A549 (cell line): ENCODE measurements around the gene MAPK12. TPM values are rescaled to one million over a fixed set of nuclear protein-coding genes. Genes with fewer than 3 reads are reported as not detected.

Experiments used
- ATAC-seq, 2 experiments: fragments of 200-7000 bp in 1 of 2; fragments of >200 bp in 1 of 2; cut with Nextera tagmentation in 1 of 2; cut with Tn5 transposase in 1 of 2; 3 replicates each; pipeline versions ENCODE4 v1.8.0 to v1.9.1; 2018 to 2020; ENCODE audit warnings: mild to moderate bottlenecking in 1 of 2, moderate library complexity in 1 of 2
- CTCF ChIA-PET: fragments of 300-600 bp; sonication (Branson Sonifier 250); formaldehyde crosslinking; extraction: SDS; loops from one replicate; lab custom pipeline; 2021; ENCODE audit warnings: antibody characterized with exemption, inconsistent platforms; lab: Yijun Ruan, JAX
- POLR2A ChIA-PET: fragments of 350-600 bp; formaldehyde crosslinking; extraction: SDS; loops from one replicate; lab custom pipeline; 2021; ENCODE audit warnings: antibody characterized with exemption, inconsistent platforms; lab: Yijun Ruan, JAX
- DNase-seq, 2 experiments: peaks; one replicate each; pipeline versions ENCODE4 v3.0.0 to v3.0.0-alpha.2; 2011 to 2016; ENCODE audit warnings: low read depth in 1 of 2, low spot score in 1 of 2
- FAIRE-seq: peaks from 2 replicates; lab custom pipeline; 2011; peaks lifted over from hg19 to GRCh38; lab: Jason Lieb, UNC
- H3K27ac ChIP-seq, 2 experiments: fragments of >200 bp; sonication (Bioruptor Twin); formaldehyde crosslinking; 3 replicates each; pipeline ENCODE4 v1.5.1; 2016 to 2017
- H3K4me1 ChIP-seq: fragments of >200 bp; sonication (Bioruptor Twin); formaldehyde crosslinking; 3 replicates; pipeline ENCODE4 v1.6.1; 2016
- H3K4me2 ChIP-seq: fragments of >200 bp; sonication (Bioruptor Twin); formaldehyde crosslinking; 3 replicates; pipeline ENCODE4 v1.6.1; 2016
- H3K4me3 ChIP-seq: fragments of >200 bp; sonication (Bioruptor Twin); formaldehyde crosslinking; 3 replicates; pipeline ENCODE4 v1.5.1; 2016
- H3K9me3 ChIP-seq: fragments of >200 bp; sonication (Bioruptor Twin); formaldehyde crosslinking; 3 replicates; pipeline ENCODE4 v1.6.1; 2016
- ATOH8 ChIP-seq: fragments of 250-450 bp; sonication (Bioruptor Pico); IDR thresholded peaks from 2 replicates; pipeline ENCODE4 v1.5.0; 2020; ENCODE audit warnings: low read depth, mild to moderate bottlenecking, moderate library complexity
- BCL3 ChIP-seq: fragments of >200 bp; sonication (Bioruptor Twin); formaldehyde crosslinking; IDR thresholded peaks from 3 replicates; pipeline ENCODE4 v1.6.1; 2016
- CBX2 ChIP-seq: fragments of 200-600 bp; sonication (generic); IDR thresholded peaks from 2 replicates; pipeline ENCODE4 v1.6.1; 2016; ENCODE audit warnings: low read depth, mild to moderate bottlenecking, borderline replicate concordance
- CEBPB ChIP-seq, 2 experiments: fragments of >200 bp in 1 of 2; sonication (Bioruptor Twin) in 1 of 2; formaldehyde crosslinking in 1 of 2; IDR thresholded peaks; 2 replicates each; pipeline ENCODE4 v1.6.1; 2012 to 2016
- CHD2 ChIP-seq: fragments of 150-350 bp; IDR thresholded peaks from 2 replicates; pipeline ENCODE4 v1.6.1; 2014; ENCODE audit warnings: low read length; ENCODE audit not compliant: partially characterized antibody
- E2F6 ChIP-seq: IDR thresholded peaks from 2 replicates; pipeline ENCODE4 v1.6.1; 2012; ENCODE audit warnings: low read depth, borderline replicate concordance
- FOSB ChIP-seq: fragments of 250-450 bp; sonication (Bioruptor Pico); IDR thresholded peaks from 2 replicates; pipeline ENCODE4 v1.5.0; 2020; ENCODE audit warnings: mild to moderate bottlenecking, moderate library complexity
- FOXS1 ChIP-seq: fragments of 250-450 bp; sonication (Bioruptor Pico); IDR thresholded peaks from 2 replicates; pipeline ENCODE4 v1.5.0; 2020; ENCODE audit warnings: mild to moderate bottlenecking, moderate library complexity
- GATA3 ChIP-seq: IDR thresholded peaks from 2 replicates; pipeline ENCODE4 v1.6.1; 2012; ENCODE audit warnings: borderline replicate concordance
- HOXB13 ChIP-seq: fragments of 250-450 bp; sonication (Bioruptor Pico); IDR thresholded peaks from 2 replicates; pipeline ENCODE4 v1.5.0; 2020; ENCODE audit warnings: low read depth, mild to moderate bottlenecking, moderate library complexity
- JUNB ChIP-seq: fragments of >200 bp; sonication (Bioruptor Twin); formaldehyde crosslinking; IDR thresholded peaks from 2 replicates; pipeline ENCODE4 v1.6.1; 2016
- KDM1A ChIP-seq: fragments of 200-600 bp; sonication (generic); IDR thresholded peaks from 2 replicates; pipeline ENCODE4 v1.6.1; 2016; ENCODE audit warnings: low read depth, mild to moderate bottlenecking
- KDM5A ChIP-seq: fragments of 200-600 bp; sonication (generic); IDR thresholded peaks from 2 replicates; pipeline ENCODE4 v1.6.1; 2016; ENCODE audit warnings: antibody characterized with exemption, mild to moderate bottlenecking
- NPAS2 ChIP-seq: fragments of 250-450 bp; sonication (Bioruptor Pico); IDR thresholded peaks from 2 replicates; pipeline ENCODE4 v1.8.0; 2022; ENCODE audit warnings: mild to moderate bottlenecking, moderate library complexity, borderline replicate concordance
- POLR2A ChIP-seq: IDR thresholded peaks from 2 replicates; pipeline ENCODE4 v1.6.1; 2012; ENCODE audit warnings: mild to moderate bottlenecking, low read length
- POLR2AphosphoS2 ChIP-seq: conservative IDR thresholded peaks from 2 replicates; pipeline ENCODE4 v1.6.1; 2012; ENCODE audit warnings: low read length, improper control_type of control experiment, inconsistent platforms
- RARB ChIP-seq: fragments of 250-450 bp; sonication (Bioruptor Pico); IDR thresholded peaks from 2 replicates; pipeline ENCODE4 v1.8.0; 2021; ENCODE audit warnings: mild to moderate bottlenecking, moderate library complexity
- REST ChIP-seq: fragments of 200-600 bp; sonication (generic); IDR thresholded peaks from 2 replicates; pipeline ENCODE4 v1.6.1; 2016; ENCODE audit warnings: antibody characterized with exemption, mild to moderate bottlenecking, moderate library complexity
- SREBF2 ChIP-seq: fragments of 450-650 bp; IDR thresholded peaks from 2 replicates; pipeline ENCODE4 v1.6.1; 2014; ENCODE audit warnings: mild to moderate bottlenecking, moderate library complexity
- USF2 ChIP-seq: fragments of 450-650 bp; IDR thresholded peaks from 2 replicates; pipeline ENCODE4 v1.6.1; 2014; ENCODE audit warnings: antibody characterized with exemption
- ZFP36 ChIP-seq: fragments of 450-650 bp; IDR thresholded peaks from 2 replicates; pipeline ENCODE4 v1.6.1; 2014; ENCODE audit warnings: borderline replicate concordance; ENCODE audit not compliant: partially characterized antibody
- WGBS: methylation state at CpG from one replicate; pipeline ENCODE4 v1.1.6; 2017; ENCODE audit errors: missing lambda C conversion rate; 5-methylcytosine and 5-hydroxymethylcytosine counted together
- polyA plus RNA-seq, 4 experiments: library from polyadenylated mRNA; depleted of rRNA in 3 of 4; stranded (reverse); fragments of >200 nt; fragmentation: RNase III in 1 of 4; extraction: RNeasy Plus Mini Kit Qiagen cat#74134 plus additional on column Dnase treatment in 1 of 4; gene quantifications; 2 replicates in 3 of 4; 3 replicates in 1 of 4; pipeline ENCODE4 v1.2.3, GENCODE V29; 2011 to 2017
- TF ChIP-seq, protein P1 (sequence below): fragments of >200 bp; sonication (Bioruptor Twin); formaldehyde crosslinking; IDR thresholded peaks from 3 replicates; pipeline ENCODE4 v1.5.1; 2016
- TF ChIP-seq, protein P2 (sequence below): fragments of 250-450 bp; sonication (Bioruptor Pico); IDR thresholded peaks from 2 replicates; pipeline ENCODE4 v1.5.0; 2021; ENCODE audit warnings: mild to moderate bottlenecking, moderate library complexity, borderline replicate concordance

MAPK12 gene
- polyA plus RNA-seq, 2 of the 4 experiments (the other 2 are of a cell fraction): 12.5 to 25.8 TPM

- TF ChIP-seq POLR2AphosphoS2 (no peak), CHD2 (no peak), E2F6 (no peak), CBX2 (no peak), ZFP36 (no peak), KDM1A (no peak), SREBF2 (no peak), JUNB (no peak), USF2 (no peak), NPAS2 (CRISPR knock-in tag) (no peak), GATA3 (no peak), HOXB13 (no peak)
- TF ChIP-seq, protein P1, sequence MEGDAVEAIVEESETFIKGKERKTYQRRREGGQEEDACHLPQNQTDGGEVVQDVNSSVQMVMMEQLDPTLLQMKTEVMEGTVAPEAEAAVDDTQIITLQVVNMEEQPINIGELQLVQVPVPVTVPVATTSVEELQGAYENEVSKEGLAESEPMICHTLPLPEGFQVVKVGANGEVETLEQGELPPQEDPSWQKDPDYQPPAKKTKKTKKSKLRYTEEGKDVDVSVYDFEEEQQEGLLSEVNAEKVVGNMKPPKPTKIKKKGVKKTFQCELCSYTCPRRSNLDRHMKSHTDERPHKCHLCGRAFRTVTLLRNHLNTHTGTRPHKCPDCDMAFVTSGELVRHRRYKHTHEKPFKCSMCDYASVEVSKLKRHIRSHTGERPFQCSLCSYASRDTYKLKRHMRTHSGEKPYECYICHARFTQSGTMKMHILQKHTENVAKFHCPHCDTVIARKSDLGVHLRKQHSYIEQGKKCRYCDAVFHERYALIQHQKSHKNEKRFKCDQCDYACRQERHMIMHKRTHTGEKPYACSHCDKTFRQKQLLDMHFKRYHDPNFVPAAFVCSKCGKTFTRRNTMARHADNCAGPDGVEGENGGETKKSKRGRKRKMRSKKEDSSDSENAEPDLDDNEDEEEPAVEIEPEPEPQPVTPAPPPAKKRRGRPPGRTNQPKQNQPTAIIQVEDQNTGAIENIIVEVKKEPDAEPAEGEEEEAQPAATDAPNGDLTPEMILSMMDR: no peak
- TF ChIP-seq, protein P2, sequence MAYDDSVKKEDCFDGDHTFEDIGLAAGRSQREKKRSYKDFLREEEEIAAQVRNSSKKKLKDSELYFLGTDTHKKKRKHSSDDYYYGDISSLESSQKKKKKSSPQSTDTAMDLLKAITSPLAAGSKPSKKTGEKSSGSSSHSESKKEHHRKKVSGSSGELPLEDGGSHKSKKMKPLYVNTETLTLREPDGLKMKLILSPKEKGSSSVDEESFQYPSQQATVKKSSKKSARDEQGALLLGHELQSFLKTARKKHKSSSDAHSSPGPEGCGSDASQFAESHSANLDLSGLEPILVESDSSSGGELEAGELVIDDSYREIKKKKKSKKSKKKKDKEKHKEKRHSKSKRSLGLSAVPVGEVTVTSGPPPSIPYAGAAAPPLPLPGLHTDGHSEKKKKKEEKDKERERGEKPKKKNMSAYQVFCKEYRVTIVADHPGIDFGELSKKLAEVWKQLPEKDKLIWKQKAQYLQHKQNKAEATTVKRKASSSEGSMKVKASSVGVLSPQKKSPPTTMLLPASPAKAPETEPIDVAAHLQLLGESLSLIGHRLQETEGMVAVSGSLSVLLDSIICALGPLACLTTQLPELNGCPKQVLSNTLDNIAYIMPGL (CRISPR knock-in tag): no peak
Measured at GRCh38 chr22:50224071-50224470, 37.4 kb downstream of the MAPK12 start.

DNA sequence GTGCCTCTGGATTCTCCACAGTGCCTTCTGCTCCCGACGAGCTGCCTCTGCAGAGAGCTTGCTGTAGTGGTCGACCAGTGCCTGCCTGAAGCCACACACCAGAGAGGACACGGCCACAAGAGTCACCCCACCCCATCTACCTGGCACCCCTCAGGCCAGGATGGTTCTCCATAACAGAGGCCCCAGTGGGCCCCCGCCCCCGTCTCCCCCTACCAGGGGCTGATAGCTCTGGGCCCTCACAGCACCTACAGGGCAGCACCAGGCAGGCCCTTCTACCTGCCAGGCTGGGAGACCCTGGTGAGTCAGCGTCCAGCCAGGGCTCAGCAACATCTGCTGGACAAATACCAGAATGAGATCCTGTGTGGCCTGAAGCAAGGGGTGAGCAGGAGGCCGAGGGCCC, 39.0 kb downstream of the MAPK12 start:
- ChIA-PET POLR2A (no interaction called here), CTCF (interaction anchor here (1.1 kb wide), 1 partner anchor 12 kb away, joined by 3 read pairs; no protein-coding TSS in a partner anchor)
- Histone ChIP-seq H3K4me2 (no peak overlapping the region), H3K4me3 (no peak overlapping the region), H3K9me3 (no peaks in the 10 kb centered on the region), H3K27ac (no peak overlapping the region), H3K4me1 (no peaks in the 10 kb centered on the region)
- ATAC-seq: no peak
- no peak for FAIRE-seq
- DNase-seq: no peak
- 78% methylated on average over 5 of the region's 8 CpGs for WGBS
- TF ChIP-seq CBX2: no peak
- no peak for TF ChIP-seq CEBPB (IDR thresholded peaks at IDR 0.05)
- TF ChIP-seq POLR2A: no peak
- TF ChIP-seq REST: no peak
- TF ChIP-seq FOXS1 (CRISPR knock-in tag): no peak
- no peak for TF ChIP-seq RARB (CRISPR knock-in tag)
- no peak for TF ChIP-seq KDM5A
- TF ChIP-seq, protein P2 (CRISPR knock-in tag): no peak
- TF ChIP-seq FOSB (CRISPR knock-in tag): no peak
- TF ChIP-seq HOXB13: no peak
- no peak for TF ChIP-seq BCL3
- no peak for TF ChIP-seq ATOH8 (CRISPR knock-in tag)

More at GRCh38 chr22:50224071-50224470, 37.4 kb downstream of the MAPK12 start:
- no peak overlapping the region for H3K27ac ChIP-seq
- no peaks in the 10 kb centered on the region for H3K9me3 ChIP-seq
- ChIA-PET CTCF (interaction anchor here (0.7 to 0.9 kb wide), 2 partner anchors 16 to 18 kb away, joined by 3 read pairs; no protein-coding TSS in a partner anchor), POLR2A (interaction anchor here (0.6 kb wide), 1 partner anchor 8 kb away, joined by 3 read pairs; no protein-coding TSS in a partner anchor)
- no peak for ATAC-seq
- 93% methylated on average over 15 of the region's 16 CpGs for WGBS
- H3K4me1 ChIP-seq: no peaks in the 10 kb centered on the region
- no peak overlapping the region for H3K4me2 ChIP-seq
- FAIRE-seq: no peak
- H3K4me3 ChIP-seq: no peak overlapping the region
- no peak for DNase-seq
